HepG2 (cell line): Measurements from ENCODE around the gene BRCA2. TPM values are rescaled to one million over a fixed set of nuclear protein-coding genes. Genes with fewer than 3 reads are reported as not detected.

Experiments used
- CHCHD3 ChIP-seq: sonication (generic); formaldehyde crosslinking; IDR thresholded peaks from 2 replicates; pipeline ENCODE4 v1.8.0; 2022; ENCODE audit warnings: mild to moderate bottlenecking, missing genetic modification reagents, moderate library complexity
- CSRNP2 ChIP-seq: sonication (generic); formaldehyde crosslinking; conservative IDR thresholded peaks from 2 replicates; pipeline ENCODE4 v1.8.0; 2022; ENCODE audit warnings: low read depth, missing genetic modification reagents
- FOXA3 ChIP-seq: IDR thresholded peaks from 2 replicates; pipeline ENCODE4 v1.6.1; 2016; ENCODE audit warnings: missing genetic modification reagents, missing compliant biosample characterization
- MBNL3 ChIP-seq: fragments of 250-450 bp; sonication (Bioruptor Pico); conservative IDR thresholded peaks from 2 replicates; pipeline ENCODE4 v1.8.0; 2022; ENCODE audit warnings: mild to moderate bottlenecking, inconsistent platforms
- MEIS2 ChIP-seq: sonication (generic); formaldehyde crosslinking; IDR thresholded peaks from 2 replicates; pipeline ENCODE4 v1.9.0; 2021; ENCODE audit warnings: mild to moderate bottlenecking, missing genetic modification reagents
- MLLT10 ChIP-seq: sonication (generic); formaldehyde crosslinking; IDR thresholded peaks from 2 replicates; pipeline ENCODE4 v1.4.0; 2020; ENCODE audit warnings: missing genetic modification reagents
- PHB2 ChIP-seq: fragments of 450-650 bp; IDR thresholded peaks from 2 replicates; pipeline ENCODE4 v1.6.1; 2018; ENCODE audit not compliant: partially characterized antibody
- PRDM15 ChIP-seq: sonication (generic); formaldehyde crosslinking; IDR thresholded peaks from 2 replicates; pipeline ENCODE4 v1.4.0; 2020; ENCODE audit warnings: missing genetic modification reagents
- REL ChIP-seq: sonication (generic); formaldehyde crosslinking; conservative IDR thresholded peaks from 2 replicates; pipeline ENCODE4 v1.8.0; 2022; ENCODE audit warnings: mild to moderate bottlenecking, missing genetic modification reagents, moderate library complexity
- RORA ChIP-seq: sonication (generic); formaldehyde crosslinking; IDR thresholded peaks from 2 replicates; pipeline ENCODE4 v1.5.0; 2020; ENCODE audit warnings: mild to moderate bottlenecking, missing genetic modification reagents, moderate library complexity
- SETDB1 ChIP-seq: sonication (generic); formaldehyde crosslinking; IDR thresholded peaks from 2 replicates; pipeline ENCODE4 v1.5.1; 2020; ENCODE audit warnings: missing genetic modification reagents, mild to moderate bottlenecking, borderline replicate concordance
- THAP11 ChIP-seq: IDR thresholded peaks from 2 replicates; pipeline ENCODE4 v1.6.1; 2016; ENCODE audit warnings: missing biosample characterization, missing genetic modification reagents
- THAP8 ChIP-seq: sonication (generic); formaldehyde crosslinking; IDR thresholded peaks from 2 replicates; pipeline ENCODE4 v1.5.1; 2020; ENCODE audit warnings: missing genetic modification reagents, mild to moderate bottlenecking, borderline replicate concordance
- ZBTB26 ChIP-seq: IDR thresholded peaks from 2 replicates; pipeline ENCODE4 v1.6.1; 2016; ENCODE audit warnings: missing compliant biosample characterization, missing genetic modification reagents, borderline replicate concordance
- ZFP36L2 ChIP-seq: sonication (generic); formaldehyde crosslinking; IDR thresholded peaks from 2 replicates; pipeline ENCODE4 v1.4.0; 2020; ENCODE audit warnings: missing genetic modification reagents
- ZFX ChIP-seq: sonication (generic); formaldehyde crosslinking; IDR thresholded peaks from 2 replicates; pipeline ENCODE4 v1.4.0; 2020; ENCODE audit warnings: mild to moderate bottlenecking, low read depth, missing genetic modification reagents, moderate library complexity
- ZNF296 ChIP-seq: sonication (generic); formaldehyde crosslinking; conservative IDR thresholded peaks from 2 replicates; pipeline ENCODE4 v1.5.0; 2020; ENCODE audit warnings: mild to moderate bottlenecking, missing genetic modification reagents
- ZNF33B ChIP-seq: sonication (generic); formaldehyde crosslinking; IDR thresholded peaks from 2 replicates; pipeline ENCODE4 v1.5.1; 2020; ENCODE audit warnings: mild to moderate bottlenecking, missing genetic modification reagents
- ZNF451 ChIP-seq: sonication (generic); formaldehyde crosslinking; IDR thresholded peaks from 2 replicates; pipeline ENCODE4 v1.5.0; 2020; ENCODE audit warnings: mild to moderate bottlenecking, missing genetic modification reagents
- ZNF547 ChIP-seq: sonication (generic); formaldehyde crosslinking; IDR thresholded peaks from 2 replicates; pipeline ENCODE4 v1.5.1; 2020; ENCODE audit warnings: mild to moderate bottlenecking, missing genetic modification reagents
- ZNF563 ChIP-seq: sonication (generic); formaldehyde crosslinking; IDR thresholded peaks from 2 replicates; pipeline ENCODE4 v1.8.0; 2022; ENCODE audit warnings: mild to moderate bottlenecking, moderate library complexity, missing genetic modification reagents
- ZNF724P ChIP-seq: sonication (generic); formaldehyde crosslinking; IDR thresholded peaks from 2 replicates; pipeline ENCODE4 v1.8.0; 2022; ENCODE audit warnings: missing genetic modification reagents, borderline replicate concordance
- ZNF766 ChIP-seq: sonication (generic); formaldehyde crosslinking; IDR thresholded peaks from 2 replicates; pipeline ENCODE4 v1.5.0; 2020; ENCODE audit warnings: missing genetic modification reagents, borderline replicate concordance
- ZSCAN21 ChIP-seq: sonication (generic); formaldehyde crosslinking; IDR thresholded peaks from 2 replicates; pipeline ENCODE4 v1.8.0; 2022; ENCODE audit warnings: mild to moderate bottlenecking, missing genetic modification reagents, moderate library complexity, borderline replicate concordance
- polyA plus RNA-seq, 8 experiments: library from polyadenylated mRNA; depleted of rRNA in 3 of 8; stranded (reverse) in 7 of 8; unstranded in 1 of 8; fragments of >200 nt; fragmentation: Illumina TruSeq in 4 of 8; extraction: Trizol in 4 of 8; gene quantifications; 2 replicates each; pipeline versions ENCODE4 v1.2.1 to v1.2.3, GENCODE V29; 2011 to 2016; ENCODE audit warnings: low read depth in 4 of 8, missing spikeins in 1 of 8, mixed read lengths in 1 of 8; ENCODE audit not compliant: insufficient read depth in 1 of 8
- total RNA-seq, 5 experiments: library from RNA; depleted of rRNA; stranded (reverse); fragments of >200 nt; fragmentation: Illumina TruSeq; extraction: Trizol; gene quantifications; 2 replicates each; pipeline ENCODE4 v1.2.3, GENCODE V29; 2016; ENCODE audit warnings: low read depth in 1 of 5

BRCA2 gene
- total and polyA plus RNA-seq, 2 of the 13 experiments (the other 11 are each of a cell fraction or from before 2014, with no cell fraction given) = 3.1 to 24.6 TPM

GRCh38 chr13:32427852-32428580, 112.7 kb downstream of the BRCA2 start, which contains the start of gene N4BP2L1 (continued):
- TF ChIP-seq PRDM15 (CRISPR knock-in tag) (no peak), THAP8 (CRISPR knock-in tag) (no peak), ZNF33B (CRISPR knock-in tag) (no peak), CHCHD3 (CRISPR knock-in tag) (no peak), ZNF296 (CRISPR knock-in tag) (0 out of 2 replicates have a peak, but pooled peaks have one; percentile 24), RORA (CRISPR knock-in tag) (no peak), ZSCAN21 (CRISPR knock-in tag) (peak; percentile 44; the same call in 1 of the 2 replicates), REL (CRISPR knock-in tag) (no peak), ZFX (peak; percentile 64), ZNF451 (CRISPR knock-in tag) (no peak), ZNF563 (no peak), ZNF547 (peak; percentile 17; the same call in 1 of the 2 replicates), THAP11 (CRISPR knock-in tag) (peak; percentile 77), ZFP36L2 (CRISPR knock-in tag) (no peak), FOXA3 (CRISPR knock-in tag) (peak; percentile 35; the same call in 1 of the 2 replicates), CSRNP2 (no peak), MEIS2 (peak; percentile 82), MBNL3 (CRISPR knock-in tag) (no peak), ZBTB26 (CRISPR knock-in tag) (0 out of 2 replicates have a peak, but pooled peaks have one; percentile 22), ZNF724P (CRISPR knock-in tag) (no peak), PHB2 (no peak), MLLT10 (no peak), ZNF766 (0 out of 2 replicates have a peak, but pooled peaks have one; percentile 78), SETDB1 (CRISPR knock-in tag) (no peak)
